Measurements from ENCODE around the gene INPP4B.
"Not testable (repeated sequence)": the region's sequence is repeated elsewhere in the genome, so short reads cannot be mapped to it uniquely, and the experiment has no call there.

The INPP4B gene

DNA sequence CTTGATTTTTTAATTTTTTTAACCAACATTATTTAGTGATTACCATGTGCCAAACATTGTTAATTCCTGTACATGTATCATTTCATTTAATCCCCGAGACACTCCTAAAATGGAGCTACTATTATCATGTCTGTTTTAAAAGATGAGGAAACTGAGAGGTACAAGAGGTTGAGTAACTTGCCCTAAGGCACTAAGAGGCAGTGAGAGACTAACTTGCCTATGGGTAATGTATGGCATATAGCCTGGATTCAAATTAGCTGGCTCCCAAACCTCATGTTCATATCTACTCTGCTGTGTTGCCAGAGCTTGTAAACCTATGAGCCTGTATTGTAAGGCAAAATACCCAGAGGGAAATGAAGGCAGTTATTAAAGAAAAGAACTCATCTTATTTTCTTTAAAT lies 766.1 kb downstream of the INPP4B start:
- DNase-seq (ENCODE audit: low read depth): no peak
- TF ChIP-seq POLR2A (IDR thresholded peaks at IDR 0.05; ENCODE audit: extremely low read depth, insufficient read length) (no peak), MYC (IDR thresholded peaks at IDR 0.05; ENCODE audit: low read depth, low read length) (no peak)
- TF ChIP-seq, protein P1, sequence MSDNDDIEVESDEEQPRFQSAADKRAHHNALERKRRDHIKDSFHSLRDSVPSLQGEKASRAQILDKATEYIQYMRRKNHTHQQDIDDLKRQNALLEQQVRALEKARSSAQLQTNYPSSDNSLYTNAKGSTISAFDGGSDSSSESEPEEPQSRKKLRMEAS (IDR thresholded peaks at IDR 0.05; ENCODE audit: low read depth, low read length): no peak
- TF ChIP-seq, protein P2, sequence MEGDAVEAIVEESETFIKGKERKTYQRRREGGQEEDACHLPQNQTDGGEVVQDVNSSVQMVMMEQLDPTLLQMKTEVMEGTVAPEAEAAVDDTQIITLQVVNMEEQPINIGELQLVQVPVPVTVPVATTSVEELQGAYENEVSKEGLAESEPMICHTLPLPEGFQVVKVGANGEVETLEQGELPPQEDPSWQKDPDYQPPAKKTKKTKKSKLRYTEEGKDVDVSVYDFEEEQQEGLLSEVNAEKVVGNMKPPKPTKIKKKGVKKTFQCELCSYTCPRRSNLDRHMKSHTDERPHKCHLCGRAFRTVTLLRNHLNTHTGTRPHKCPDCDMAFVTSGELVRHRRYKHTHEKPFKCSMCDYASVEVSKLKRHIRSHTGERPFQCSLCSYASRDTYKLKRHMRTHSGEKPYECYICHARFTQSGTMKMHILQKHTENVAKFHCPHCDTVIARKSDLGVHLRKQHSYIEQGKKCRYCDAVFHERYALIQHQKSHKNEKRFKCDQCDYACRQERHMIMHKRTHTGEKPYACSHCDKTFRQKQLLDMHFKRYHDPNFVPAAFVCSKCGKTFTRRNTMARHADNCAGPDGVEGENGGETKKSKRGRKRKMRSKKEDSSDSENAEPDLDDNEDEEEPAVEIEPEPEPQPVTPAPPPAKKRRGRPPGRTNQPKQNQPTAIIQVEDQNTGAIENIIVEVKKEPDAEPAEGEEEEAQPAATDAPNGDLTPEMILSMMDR (IDR thresholded peaks at IDR 0.05; ENCODE audit: low read depth, low read length): no peak
- H3K4me3 ChIP-seq (ENCODE audit: low read depth, low read length): no peak overlapping the region

DNA sequence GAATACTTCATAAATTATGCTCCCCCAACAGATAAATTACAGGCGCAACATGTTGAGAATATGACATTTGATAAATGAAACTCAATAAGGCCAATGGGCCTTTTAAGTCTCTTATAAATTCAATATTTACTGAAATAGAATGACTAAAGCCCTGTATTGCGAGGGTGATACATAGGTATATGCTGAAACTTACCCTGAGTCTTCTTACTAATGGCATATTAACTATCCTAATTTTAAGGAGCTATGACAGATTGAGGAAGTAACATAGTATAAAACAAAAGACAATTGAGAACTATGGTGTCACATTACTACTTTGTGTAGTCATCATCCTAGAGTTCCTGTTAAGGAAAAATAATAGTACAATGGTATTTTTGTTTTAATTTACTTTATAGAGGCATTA lies 769.1 kb downstream of the INPP4B start:
- no peak for DNase-seq (ENCODE audit: low read depth)
- TF ChIP-seq POLR2A (IDR thresholded peaks at IDR 0.05; ENCODE audit: extremely low read depth, insufficient read length): no peak
- no peak for TF ChIP-seq MYC (IDR thresholded peaks at IDR 0.05; ENCODE audit: low read depth, low read length)
- TF ChIP-seq, protein P1 (IDR thresholded peaks at IDR 0.05; ENCODE audit: low read depth, low read length): no peak
- TF ChIP-seq, protein P2 (IDR thresholded peaks at IDR 0.05; ENCODE audit: low read depth, low read length): no peak
- no peak overlapping the region for H3K4me3 ChIP-seq (ENCODE audit: low read depth, low read length)

DNA sequence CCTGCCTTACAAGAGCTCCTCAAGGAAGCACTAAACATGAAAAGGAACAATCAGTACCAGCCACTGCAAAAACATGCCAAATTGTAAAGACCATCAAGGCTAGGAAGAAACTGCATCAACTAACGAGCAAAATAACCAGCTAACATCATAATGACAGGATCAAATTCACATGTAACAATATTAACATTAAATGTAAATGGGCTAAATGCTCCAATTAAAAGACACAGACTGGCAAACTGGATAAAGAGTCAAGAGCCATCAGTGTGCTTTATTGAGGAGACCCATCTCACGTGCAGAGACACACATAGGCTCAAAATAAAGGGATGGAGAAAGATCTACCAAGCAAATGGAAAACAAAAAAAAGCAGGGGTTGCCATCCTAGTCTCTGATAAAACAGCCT lies 777.8 kb downstream of the INPP4B start:
- not testable (repeated sequence) for DNase-seq (ENCODE audit: low read depth); H3K4me3 ChIP-seq (ENCODE audit: low read depth, low read length)

DNA sequence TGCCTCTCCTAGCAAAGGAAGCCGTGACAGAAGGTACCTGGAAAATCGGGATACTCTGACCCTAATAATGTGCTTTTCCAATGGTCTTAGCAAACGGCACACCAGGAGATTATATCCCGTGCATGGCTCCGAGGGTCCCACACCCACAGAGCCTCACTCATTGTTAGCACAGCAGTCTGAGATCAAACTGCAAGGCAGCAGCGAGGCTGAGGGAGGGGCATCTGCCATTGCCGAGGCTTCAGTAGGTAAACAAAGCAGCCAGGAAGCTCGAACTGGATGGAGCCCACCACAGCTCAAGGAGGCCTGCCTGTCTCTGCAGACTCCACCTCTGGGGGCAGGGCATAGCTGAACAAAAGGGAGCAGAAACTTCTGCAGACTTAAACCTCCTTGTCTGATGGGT lies 779.5 kb downstream of the INPP4B start:
- H3K4me3 ChIP-seq (ENCODE audit: low read depth, low read length); DNase-seq (ENCODE audit: low read depth): not testable (repeated sequence)

DNA sequence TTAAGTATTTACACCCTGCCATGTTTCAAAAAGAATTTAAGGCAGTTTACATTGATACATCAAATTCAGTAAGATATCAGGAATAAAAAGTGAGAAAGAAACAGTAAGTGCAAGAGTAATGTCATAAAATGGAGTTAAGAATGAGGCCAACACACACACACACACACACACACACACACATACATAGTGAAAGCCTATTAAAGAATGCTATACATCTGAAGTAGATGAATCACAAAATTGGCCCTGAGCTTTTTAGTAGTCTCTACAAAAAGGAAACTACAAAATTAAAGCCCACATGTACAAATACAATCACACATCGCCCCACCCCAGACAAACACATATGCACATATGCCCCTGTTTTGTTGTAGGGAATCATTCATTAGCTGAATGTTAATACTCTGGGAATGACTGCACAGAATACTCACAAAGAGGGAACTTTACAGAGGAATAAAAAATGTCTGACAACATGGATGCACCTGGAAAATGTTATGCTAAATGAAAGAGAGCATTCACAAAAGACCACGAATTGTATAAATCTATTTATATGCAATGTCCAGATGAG lies 780.9 kb downstream of the INPP4B start:
- H3K4me3 ChIP-seq (ENCODE audit: low read depth, low read length): no peak overlapping the region
- no peak for DNase-seq (ENCODE audit: low read depth)
- TF ChIP-seq POLR2A (IDR thresholded peaks at IDR 0.05; ENCODE audit: extremely low read depth, insufficient read length) (no peak), MYC (IDR thresholded peaks at IDR 0.05; ENCODE audit: low read depth, low read length) (no peak)
- TF ChIP-seq, protein P2 (IDR thresholded peaks at IDR 0.05; ENCODE audit: low read depth, low read length): no peak
- TF ChIP-seq, protein P1 (IDR thresholded peaks at IDR 0.05; ENCODE audit: low read depth, low read length): no peak

DNA sequence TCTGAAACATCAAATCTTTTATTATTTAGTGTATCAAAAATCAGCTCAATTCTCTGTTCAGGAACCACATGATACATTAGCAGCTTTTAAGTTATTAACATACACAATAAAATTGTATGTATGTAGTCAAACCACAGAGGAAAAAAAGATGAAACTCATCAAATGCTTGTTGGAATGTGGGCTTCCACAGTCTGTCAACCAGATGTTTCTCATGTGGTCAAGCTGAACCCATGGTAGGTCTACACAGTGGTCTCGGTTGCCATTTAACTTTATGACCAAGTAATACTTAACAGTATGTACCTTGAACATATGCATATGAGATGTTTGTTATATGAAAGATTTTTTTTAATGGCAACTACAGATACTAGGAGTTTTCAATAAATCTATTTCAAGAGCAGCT lies 781.9 kb downstream of the INPP4B start:
- no peak for DNase-seq (ENCODE audit: low read depth)
- no peak overlapping the region for H3K4me3 ChIP-seq (ENCODE audit: low read depth, low read length)
- TF ChIP-seq POLR2A (IDR thresholded peaks at IDR 0.05; ENCODE audit: extremely low read depth, insufficient read length) (no peak), MYC (IDR thresholded peaks at IDR 0.05; ENCODE audit: low read depth, low read length) (no peak)
- TF ChIP-seq, protein P2 (IDR thresholded peaks at IDR 0.05; ENCODE audit: low read depth, low read length): no peak
- TF ChIP-seq, protein P1 (IDR thresholded peaks at IDR 0.05; ENCODE audit: low read depth, low read length): no peak

DNA sequence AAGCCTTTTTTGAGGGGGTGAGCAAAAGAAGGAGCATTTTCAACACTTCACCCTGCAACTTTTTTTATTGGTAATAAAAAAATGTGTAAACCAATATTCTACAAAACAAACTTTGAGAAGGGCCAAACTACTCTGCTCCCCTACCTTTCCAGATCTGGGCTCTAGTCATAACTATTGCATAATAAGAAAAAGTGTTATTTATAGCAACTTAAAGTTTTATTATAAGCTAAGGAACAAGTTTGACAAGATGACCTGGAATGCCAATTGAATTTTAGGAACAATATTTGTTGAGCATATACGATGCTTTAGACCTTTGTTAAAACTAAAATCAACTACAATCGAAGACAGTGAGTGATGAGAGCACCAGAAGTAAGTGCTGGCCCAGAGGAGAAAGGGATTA lies 800.1 kb downstream of the INPP4B start:
- no peak overlapping the region for H3K4me3 ChIP-seq (ENCODE audit: low read depth, low read length)
- no peak for DNase-seq (ENCODE audit: low read depth)
- TF ChIP-seq, protein P1 (IDR thresholded peaks at IDR 0.05; ENCODE audit: low read depth, low read length): no peak
- TF ChIP-seq MYC (IDR thresholded peaks at IDR 0.05; ENCODE audit: low read depth, low read length) (no peak), POLR2A (IDR thresholded peaks at IDR 0.05; ENCODE audit: extremely low read depth, insufficient read length) (no peak)
- TF ChIP-seq, protein P2 (IDR thresholded peaks at IDR 0.05; ENCODE audit: low read depth, low read length): no peak

All from NB4 (cell line).